Fibroblast of lung (primary cell): ENCODE results near the gene STXBP6.

Experiments
- EZH2 ChIP-seq: IDR thresholded peaks from 2 replicates; pipeline ENCODE4 v1.5.1; 2012; ENCODE audit warnings: low read length, control low read depth, mild to moderate bottlenecking; ENCODE audit errors: missing control alignments
- TF ChIP-seq, protein P1 (sequence below), 2 donors: IDR thresholded peaks in 1 of 2; conservative IDR thresholded peaks in 1 of 2; 1 replicate in 1 of 2; 2 replicates in 1 of 2; pipeline ENCODE4 v1.5.1; 2011 to 2012; ENCODE audit warnings: low read length in 2 of 2, control low read depth in 1 of 2, inconsistent platforms in 1 of 2, low read depth in 1 of 2, mild to moderate bottlenecking in 1 of 2

GRCh38 chr14:24943024-24943423 is 106.9 kb downstream of the STXBP6 start:
- no peak for TF ChIP-seq EZH2
- TF ChIP-seq, protein P1, sequence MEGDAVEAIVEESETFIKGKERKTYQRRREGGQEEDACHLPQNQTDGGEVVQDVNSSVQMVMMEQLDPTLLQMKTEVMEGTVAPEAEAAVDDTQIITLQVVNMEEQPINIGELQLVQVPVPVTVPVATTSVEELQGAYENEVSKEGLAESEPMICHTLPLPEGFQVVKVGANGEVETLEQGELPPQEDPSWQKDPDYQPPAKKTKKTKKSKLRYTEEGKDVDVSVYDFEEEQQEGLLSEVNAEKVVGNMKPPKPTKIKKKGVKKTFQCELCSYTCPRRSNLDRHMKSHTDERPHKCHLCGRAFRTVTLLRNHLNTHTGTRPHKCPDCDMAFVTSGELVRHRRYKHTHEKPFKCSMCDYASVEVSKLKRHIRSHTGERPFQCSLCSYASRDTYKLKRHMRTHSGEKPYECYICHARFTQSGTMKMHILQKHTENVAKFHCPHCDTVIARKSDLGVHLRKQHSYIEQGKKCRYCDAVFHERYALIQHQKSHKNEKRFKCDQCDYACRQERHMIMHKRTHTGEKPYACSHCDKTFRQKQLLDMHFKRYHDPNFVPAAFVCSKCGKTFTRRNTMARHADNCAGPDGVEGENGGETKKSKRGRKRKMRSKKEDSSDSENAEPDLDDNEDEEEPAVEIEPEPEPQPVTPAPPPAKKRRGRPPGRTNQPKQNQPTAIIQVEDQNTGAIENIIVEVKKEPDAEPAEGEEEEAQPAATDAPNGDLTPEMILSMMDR (conservative IDR thresholded peaks at IDR 0.05 in 1 of 2, IDR thresholded peaks at IDR 0.05 in 1 of 2; ENCODE audit: low read depth in 1 of 2, low read length in 2 of 2), result no peak
